WTC11 (cell line): ENCODE measurements around the gene GRM7. TPM values are rescaled to one million over a fixed set of nuclear protein-coding genes. Genes with fewer than 3 reads are reported as not detected.

Experiments
- ATAC-seq: fragments of 200-7000 bp; cut with Tn5 transposase; 2 replicates; pipeline ENCODE4 v1.10.0; 2021; ENCODE audit warnings: mild to moderate bottlenecking, moderate library complexity
- CTCF ChIA-PET: fragments of 300-600 bp; sonication (Branson Sonifier 250); formaldehyde crosslinking; loops from one replicate; lab custom pipeline; 2021; ENCODE audit warnings: antibody characterized with exemption; lab: Charles Lee
- POLR2A ChIA-PET: fragments of 350-600 bp; sonication (Branson Sonifier 250); formaldehyde crosslinking; loops from one replicate; lab custom pipeline; 2021; ENCODE audit warnings: antibody characterized with exemption; lab: Charles Lee
- DNase-seq: peaks from one replicate; pipeline ENCODE4 v3.0.0; 2021; ENCODE audit warnings: low spot score
- H3K27ac Mint-ChIP-seq: 2 replicates; pipeline ENCODE4 v1.8.0; 2021; ENCODE audit warnings: mixed read lengths
- H3K27me3 Mint-ChIP-seq: 2 replicates; pipeline ENCODE4 v1.8.0; 2021; ENCODE audit warnings: low read depth, mild to moderate bottlenecking, moderate library complexity, mixed read lengths
- H3K36me3 Mint-ChIP-seq: 2 replicates; pipeline ENCODE4 v1.8.0; 2021; ENCODE audit warnings: mixed read lengths
- H3K4me1 Mint-ChIP-seq: 2 replicates; pipeline ENCODE4 v1.8.0; 2022; ENCODE audit warnings: mixed read lengths
- H3K4me3 Mint-ChIP-seq: 2 replicates; pipeline ENCODE4 v1.8.0; 2021; ENCODE audit warnings: mild to moderate bottlenecking, moderate library complexity, mixed read lengths
- H3K9me3 Mint-ChIP-seq: 2 replicates; pipeline ENCODE4 v1.8.0; 2021; ENCODE audit warnings: mixed read lengths
- ELF4 ChIP-seq: sonication (generic); formaldehyde crosslinking; IDR thresholded peaks from 2 replicates; pipeline ENCODE4 v1.8.1; 2022; ENCODE audit warnings: low read depth, mild to moderate bottlenecking, moderate library complexity, missing genetic modification reagents
- ESRRA ChIP-seq: sonication (generic); formaldehyde crosslinking; IDR thresholded peaks from 2 replicates; pipeline ENCODE4 v1.8.1; 2022; ENCODE audit warnings: mild to moderate bottlenecking, missing genetic modification reagents, borderline replicate concordance
- FOXJ3 ChIP-seq: sonication (generic); formaldehyde crosslinking; IDR thresholded peaks from 2 replicates; pipeline ENCODE4 v1.9.0; 2021; ENCODE audit warnings: missing genetic modification reagents, mild to moderate bottlenecking, borderline replicate concordance
- FOXP1 ChIP-seq: sonication (generic); formaldehyde crosslinking; IDR thresholded peaks from 2 replicates; pipeline ENCODE4 v1.8.0; 2022; ENCODE audit warnings: missing genetic modification reagents, mild to moderate bottlenecking, moderate library complexity, borderline replicate concordance
- GTF2I ChIP-seq: fragments of 250-450 bp; sonication (Bioruptor Pico); conservative IDR thresholded peaks from 2 replicates; pipeline ENCODE4 v1.4.0; 2021; ENCODE audit warnings: mild to moderate bottlenecking
- MYBL2 ChIP-seq: sonication (generic); formaldehyde crosslinking; IDR thresholded peaks from 2 replicates; pipeline ENCODE4 v1.8.1; 2023; ENCODE audit warnings: mild to moderate bottlenecking, moderate library complexity, missing genetic modification reagents
- RORB ChIP-seq: fragments of 250-450 bp; sonication (Bioruptor Pico); IDR thresholded peaks from 2 replicates; pipeline ENCODE4 v1.9.0; 2021; ENCODE audit warnings: mild to moderate bottlenecking
- SMAD4 ChIP-seq: sonication (generic); formaldehyde crosslinking; IDR thresholded peaks from 2 replicates; pipeline ENCODE4 v1.8.0; 2022; ENCODE audit warnings: mild to moderate bottlenecking, missing genetic modification reagents
- SOX15 ChIP-seq: fragments of 250-450 bp; sonication (Bioruptor Pico); IDR thresholded peaks from 2 replicates; pipeline ENCODE4 v1.9.0; 2021; ENCODE audit warnings: mild to moderate bottlenecking
- USF2 ChIP-seq: sonication (generic); formaldehyde crosslinking; IDR thresholded peaks from 2 replicates; pipeline ENCODE4 v1.8.1; 2023; ENCODE audit warnings: mild to moderate bottlenecking, missing genetic modification reagents, moderate library complexity
- ZBTB43 ChIP-seq: sonication (generic); formaldehyde crosslinking; IDR thresholded peaks from 2 replicates; pipeline ENCODE4 v1.8.1; 2023; ENCODE audit warnings: mild to moderate bottlenecking, missing genetic modification reagents
- ZNF232 ChIP-seq: sonication (generic); formaldehyde crosslinking; IDR thresholded peaks from 2 replicates; pipeline ENCODE4 v1.8.0; 2022; ENCODE audit warnings: mild to moderate bottlenecking, missing genetic modification reagents
- ZNF423 ChIP-seq: fragments of 250-450 bp; sonication (Bioruptor Pico); IDR thresholded peaks from 2 replicates; pipeline ENCODE4 v2.1.2; 2022; ENCODE audit warnings: mild to moderate bottlenecking, moderate library complexity
- total RNA-seq: library from RNA; stranded (reverse); gene quantifications from 3 replicates; pipeline ENCODE4 v1.2.3, GENCODE V29; 2021
- TF ChIP-seq, protein P1 (sequence below): sonication (generic); formaldehyde crosslinking; IDR thresholded peaks from 2 replicates; pipeline ENCODE4 v1.8.1; 2022; ENCODE audit warnings: low read depth, missing genetic modification reagents, borderline replicate concordance
- TF ChIP-seq, protein P2 (sequence below): fragments of 250-450 bp; sonication (Bioruptor Pico); conservative IDR thresholded peaks from 2 replicates; pipeline ENCODE4 v1.9.0; 2021; ENCODE audit warnings: mild to moderate bottlenecking
- TF ChIP-seq, protein P3 (sequence below): sonication (generic); formaldehyde crosslinking; IDR thresholded peaks from 2 replicates; pipeline ENCODE4 v1.8.1; 2023; ENCODE audit warnings: mild to moderate bottlenecking, moderate library complexity, missing genetic modification reagents

The GRM7 gene
- total RNA-seq, 1 experiment from 2014 or later, result 0.42 TPM

DNA sequence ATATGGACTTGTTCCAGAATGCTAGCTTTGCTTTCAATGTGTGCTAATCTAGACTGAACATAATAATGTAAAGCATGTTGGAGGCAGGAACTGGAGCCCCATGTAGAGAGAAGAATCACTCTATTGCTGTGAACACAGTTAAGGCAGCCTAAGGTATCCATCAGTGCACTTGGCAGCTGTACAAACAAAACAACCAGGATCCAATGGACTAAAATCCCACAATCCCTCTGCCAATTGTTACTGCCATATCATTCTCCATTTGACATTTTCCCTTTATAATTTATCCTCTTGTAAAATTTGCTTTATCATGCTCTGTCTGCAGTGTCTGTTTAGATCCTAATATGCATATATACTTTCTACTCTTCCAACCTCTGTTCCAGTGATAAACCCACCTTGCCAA lies 883.9 kb downstream of the GRM7 start:
- peaks cover 6% of the 10 kb centered on the region; the same call in 1 of the 2 replicates for H3K9me3 Mint-ChIP-seq

GRCh38 chr3:7745711-7746110 lies 884.8 kb downstream of the GRM7 start:
- DNase-seq (no peak), ATAC-seq (no peak)
- Mint-ChIP-seq H3K27me3 (no peaks in the 10 kb centered on the region), H3K4me3 (no peak overlapping the region), H3K36me3 (no peaks in the 10 kb centered on the region), H3K27ac (no peak overlapping the region), H3K9me3 (peaks cover 6% of the 10 kb centered on the region; the same call in 1 of the 2 replicates), H3K4me1 (peaks cover 13% of the 10 kb centered on the region)
- ChIA-PET POLR2A (no interaction called here), CTCF (no interaction called here)
- TF ChIP-seq, protein P1, sequence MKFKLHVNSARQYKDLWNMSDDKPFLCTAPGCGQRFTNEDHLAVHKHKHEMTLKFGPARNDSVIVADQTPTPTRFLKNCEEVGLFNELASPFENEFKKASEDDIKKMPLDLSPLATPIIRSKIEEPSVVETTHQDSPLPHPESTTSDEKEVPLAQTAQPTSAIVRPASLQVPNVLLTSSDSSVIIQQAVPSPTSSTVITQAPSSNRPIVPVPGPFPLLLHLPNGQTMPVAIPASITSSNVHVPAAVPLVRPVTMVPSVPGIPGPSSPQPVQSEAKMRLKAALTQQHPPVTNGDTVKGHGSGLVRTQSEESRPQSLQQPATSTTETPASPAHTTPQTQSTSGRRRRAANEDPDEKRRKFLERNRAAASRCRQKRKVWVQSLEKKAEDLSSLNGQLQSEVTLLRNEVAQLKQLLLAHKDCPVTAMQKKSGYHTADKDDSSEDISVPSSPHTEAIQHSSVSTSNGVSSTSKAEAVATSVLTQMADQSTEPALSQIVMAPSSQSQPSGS (CRISPR knock-in tag), result no peak
- TF ChIP-seq SMAD4 (CRISPR knock-in tag), result no peak
- no peak for TF ChIP-seq RORB
- TF ChIP-seq ZNF423 (CRISPR knock-in tag), result no peak
- TF ChIP-seq FOXP1, result no peak
- no peak for TF ChIP-seq USF2
- no peak for TF ChIP-seq ESRRA (CRISPR knock-in tag)
- no peak for TF ChIP-seq ELF4 (CRISPR knock-in tag)
- TF ChIP-seq, protein P2, sequence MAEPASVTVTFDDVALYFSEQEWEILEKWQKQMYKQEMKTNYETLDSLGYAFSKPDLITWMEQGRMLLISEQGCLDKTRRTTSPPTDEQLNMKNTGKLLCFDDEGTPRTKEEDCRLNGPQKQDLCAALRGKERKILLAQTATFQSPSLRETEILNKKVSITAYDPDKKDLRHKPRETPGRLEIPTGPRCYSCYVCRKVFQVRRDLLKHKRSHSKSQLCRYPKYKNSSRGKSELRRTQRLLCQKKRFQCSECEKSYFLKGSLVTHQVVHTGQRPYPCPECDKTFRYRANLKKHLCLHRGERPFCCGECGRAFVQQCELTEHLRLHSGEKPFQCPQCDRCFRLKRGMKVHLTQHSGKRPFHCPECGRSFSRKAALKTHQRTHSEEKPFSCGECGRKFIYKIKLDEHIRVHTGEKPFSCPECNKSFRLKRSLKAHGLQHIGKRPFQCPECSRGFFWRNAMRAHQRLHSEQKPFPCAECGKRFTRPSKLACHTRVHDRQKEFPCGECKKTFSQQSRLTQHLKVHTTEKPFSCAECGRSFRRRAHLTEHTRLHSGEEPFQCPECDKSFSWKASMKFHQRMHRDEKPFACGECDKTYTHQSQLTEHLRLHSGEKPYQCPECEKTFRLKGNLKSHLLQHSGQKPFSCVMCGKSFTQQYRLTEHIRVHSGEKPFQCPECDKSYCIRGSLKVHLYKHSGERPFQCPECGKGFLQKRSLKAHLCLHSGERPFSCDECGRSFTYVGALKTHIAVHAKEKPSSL (CRISPR knock-in tag), result no peak
- no peak for TF ChIP-seq SOX15 (CRISPR knock-in tag)

More for the DNA sequence above, 883.9 kb downstream of the GRM7 start:
- Mint-ChIP-seq H3K4me3 (no peak overlapping the region), H3K4me1 (peaks cover 12% of the 10 kb centered on the region), H3K36me3 (no peaks in the 10 kb centered on the region), H3K27ac (no peak overlapping the region), H3K27me3 (no peaks in the 10 kb centered on the region)
- DNase-seq, result no peak
- ChIA-PET CTCF (no interaction called here), POLR2A (no interaction called here)
- no peak for ATAC-seq
- no peak for TF ChIP-seq ELF4 (CRISPR knock-in tag)
- TF ChIP-seq, protein P3, sequence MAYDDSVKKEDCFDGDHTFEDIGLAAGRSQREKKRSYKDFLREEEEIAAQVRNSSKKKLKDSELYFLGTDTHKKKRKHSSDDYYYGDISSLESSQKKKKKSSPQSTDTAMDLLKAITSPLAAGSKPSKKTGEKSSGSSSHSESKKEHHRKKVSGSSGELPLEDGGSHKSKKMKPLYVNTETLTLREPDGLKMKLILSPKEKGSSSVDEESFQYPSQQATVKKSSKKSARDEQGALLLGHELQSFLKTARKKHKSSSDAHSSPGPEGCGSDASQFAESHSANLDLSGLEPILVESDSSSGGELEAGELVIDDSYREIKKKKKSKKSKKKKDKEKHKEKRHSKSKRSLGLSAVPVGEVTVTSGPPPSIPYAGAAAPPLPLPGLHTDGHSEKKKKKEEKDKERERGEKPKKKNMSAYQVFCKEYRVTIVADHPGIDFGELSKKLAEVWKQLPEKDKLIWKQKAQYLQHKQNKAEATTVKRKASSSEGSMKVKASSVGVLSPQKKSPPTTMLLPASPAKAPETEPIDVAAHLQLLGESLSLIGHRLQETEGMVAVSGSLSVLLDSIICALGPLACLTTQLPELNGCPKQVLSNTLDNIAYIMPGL (CRISPR knock-in tag), result no peak
- no peak for TF ChIP-seq MYBL2 (CRISPR knock-in tag)
- no peak for TF ChIP-seq FOXJ3 (CRISPR knock-in tag)
- TF ChIP-seq GTF2I (CRISPR knock-in tag), result no peak
- no peak for TF ChIP-seq USF2
- TF ChIP-seq ZNF232 (CRISPR knock-in tag), result no peak
- TF ChIP-seq ZBTB43 (CRISPR knock-in tag), result no peak
